Measurements from ENCODE around the gene TIMM9.

GRCh38 chr14:58467575-58467974 is 40.2 kb upstream of the TIMM9 start:
- TF ChIP-seq CTCF (IDR thresholded peaks at IDR 0.05) (no peak), POLR2A (IDR thresholded peaks at IDR 0.05) (no peak)

Data from testis (tissue), 2 donors.